Aortic smooth muscle cell (primary cell): ENCODE measurements around the gene WDR45B. TPM values are rescaled to one million over a fixed set of nuclear protein-coding genes. Genes with fewer than 3 reads are reported as not detected.

Experiments used
- total RNA-seq: library from RNA; depleted of rRNA; stranded (reverse); fragments of >200 nt; gene quantifications from 2 replicates; pipeline ENCODE4 v1.2.3, GENCODE V29; 2014

The WDR45B gene
- 36.7 and 41.5 TPM in 2 replicates for total RNA-seq

DNA sequence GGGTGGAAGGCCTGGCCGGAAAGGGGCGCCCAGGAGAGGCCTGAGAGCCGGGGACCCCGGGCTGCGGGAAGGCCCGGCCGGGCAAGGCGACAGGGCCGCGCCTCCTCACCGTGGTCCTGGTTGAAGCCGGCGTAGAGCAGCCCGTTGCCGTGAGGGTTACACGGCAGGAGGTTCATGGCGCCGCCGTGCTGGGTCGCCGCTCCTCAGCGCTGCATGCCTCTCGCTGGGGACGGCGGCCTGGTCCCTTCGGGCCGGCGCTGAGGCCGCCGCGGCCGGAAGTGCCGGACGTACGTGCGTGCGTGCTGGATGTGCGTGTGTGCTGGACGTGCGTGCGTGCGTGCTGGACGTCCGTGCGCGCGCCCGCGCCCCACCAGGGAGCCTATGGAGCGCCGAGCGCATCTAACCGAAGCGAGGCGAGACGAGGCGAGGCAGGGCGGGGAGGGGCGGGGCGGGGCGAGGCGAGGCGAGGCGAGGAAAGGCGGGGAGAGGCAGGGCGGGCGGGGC lies at the start of gene WDR45B:
WDR45B (minus strand) TSS at position 280 of the 504 bp plus-strand sequence; CDS start at position 176, 104 bp downstream.

Other genes with a start within 250 kb of the WDR45B start
- 5.5 and 5.7 TPM in 2 replicates for gene HEXD, start 230.1 kb downstream of the WDR45B start, total RNA-seq
- 20.2 and 24.1 TPM in 2 replicates for gene OGFOD3, start 229.9 kb downstream of the WDR45B start, total RNA-seq
- gene CYBC1, start 197.7 kb downstream of the WDR45B start, total RNA-seq, result 45.2 and 45.5 TPM in 2 replicates
- gene NARF, start 189.7 kb downstream of the WDR45B start, total RNA-seq, result 23.3 and 28.2 TPM in 2 replicates
- 25.2 and 25.6 TPM in 2 replicates for gene FOXK2, start 128.7 kb downstream of the WDR45B start, total RNA-seq
- 7.2 and 8.5 TPM in 2 replicates for gene RAB40B, start 50.3 kb upstream of the WDR45B start, total RNA-seq
- 17.0 and 27.2 TPM in 2 replicates for gene FN3KRP, start 68.3 kb upstream of the WDR45B start, total RNA-seq
- 8.2 and 11.5 TPM in 2 replicates for gene FN3K, start 87.2 kb upstream of the WDR45B start, total RNA-seq
- 34.1 and 34.6 TPM in 2 replicates for gene TBCD, start 103.6 kb upstream of the WDR45B start, total RNA-seq
- not detected in 2 replicates for gene ZNF750, start 191.6 kb upstream of the WDR45B start, total RNA-seq